Caco-2 (cell line): Measurements from ENCODE around the gene GARIN5A. TPM values are rescaled to one million over a fixed set of nuclear protein-coding genes. Genes with fewer than 3 reads are reported as not detected.
A peak's percentile ranks its signal among the peaks of the same experiment; 100 is the strongest.

Experiments used
- BruUV-seq: library from RNA; stranded (reverse); fragments of 400-500 nt; replicated peaks from 2 replicates; lab custom pipeline; 2021; lab: Mats Ljungman, UMichigan
- CTCF ChIA-PET: fragments of 300-600 bp; sonication (Branson Sonifier 250); formaldehyde crosslinking; loops from one replicate; lab custom pipeline; 2022; ENCODE audit warnings: antibody characterized with exemption; lab: Charles Lee
- POLR2A ChIA-PET: fragments of 300-600 bp; sonication (Branson Sonifier 250); formaldehyde crosslinking; loops from one replicate; lab custom pipeline; 2022; ENCODE audit warnings: antibody characterized with exemption; lab: Charles Lee
- DNase-seq, 2 experiments: peaks; one replicate each; pipeline versions ENCODE4 v3.0.0 to v3.0.0-alpha.2; 2020 to 2022
- H3K27me3 ChIP-seq: replicated peaks from 2 replicates; pipeline ENCODE4 v1.6.0; 2011; ENCODE audit warnings: low read length; ENCODE audit not compliant: control insufficient read depth, insufficient read depth
- H3K36me3 ChIP-seq: 2 replicates; pipeline ENCODE4 v1.5.1; 2011; ENCODE audit warnings: low read length; ENCODE audit not compliant: control insufficient read depth, insufficient read depth
- H3K4me1 ChIP-seq: fragments of 250-450 bp; sonication (Bioruptor Pico); 2 replicates; pipeline ENCODE4 v1.5.1; 2020; ENCODE audit warnings: mild to moderate bottlenecking
- H3K4me3 ChIP-seq: 2 replicates; pipeline ENCODE4 v1.5.1; 2011; ENCODE audit warnings: low read depth, mild to moderate bottlenecking, control low read depth, low read length
- H3K9me3 ChIP-seq: fragments of 250-450 bp; sonication (Bioruptor Pico); 2 replicates; pipeline ENCODE4 v1.5.1; 2020; ENCODE audit warnings: mild to moderate bottlenecking, moderate library complexity
- H3K27ac Mint-ChIP-seq: one replicate; pipeline ENCODE4 v1.8.0; 2022; ENCODE audit warnings: mixed read lengths; ENCODE audit not compliant: unreplicated experiment
- H3K27me3 Mint-ChIP-seq: one replicate; pipeline ENCODE4 v1.8.0; 2022; ENCODE audit warnings: mixed read lengths; ENCODE audit not compliant: insufficient read depth, unreplicated experiment
- H3K36me3 Mint-ChIP-seq: one replicate; pipeline ENCODE4 v1.8.0; 2022; ENCODE audit warnings: mild to moderate bottlenecking, mixed read lengths; ENCODE audit not compliant: insufficient read depth, unreplicated experiment
- H3K4me1 Mint-ChIP-seq: one replicate; pipeline ENCODE4 v1.8.0; 2022; ENCODE audit warnings: low read depth, mixed read lengths; ENCODE audit not compliant: unreplicated experiment
- H3K4me3 Mint-ChIP-seq: one replicate; pipeline ENCODE4 v1.8.0; 2022; ENCODE audit warnings: mild to moderate bottlenecking, moderate library complexity, mixed read lengths; ENCODE audit not compliant: unreplicated experiment
- H3K9me3 Mint-ChIP-seq: one replicate; pipeline ENCODE4 v1.8.0; 2022; ENCODE audit warnings: mixed read lengths; ENCODE audit not compliant: unreplicated experiment
- CTCF ChIP-seq, 2 experiments: fragments of 200-600 bp in 1 of 2; IDR thresholded peaks; 1 replicate in 1 of 2; 2 replicates in 1 of 2; pipeline versions ENCODE4 v1.5.1 to v1.8.0; 2011 to 2022; ENCODE audit warnings: antibody characterized with exemption in 1 of 2, control low read depth in 1 of 2, inconsistent platforms in 1 of 2, low read depth in 1 of 2, low read length in 1 of 2, mild to moderate bottlenecking in 1 of 2, moderate library complexity in 1 of 2; ENCODE audit not compliant: insufficient read depth in 1 of 2, severe bottlenecking in 1 of 2, unreplicated experiment in 1 of 2
- intact Hi-C: fragments of 100-400 bp; cut with micrococcal nuclease; formaldehyde crosslinking; loops from one replicate; pipeline ENCODE4 v1.10.0; 2022; ENCODE audit not compliant: unreplicated experiment
- total RNA-seq: library from RNA; stranded (reverse); gene quantifications from 2 replicates; pipeline ENCODE4 v1.2.3, GENCODE V29; 2022

Gene GARIN5A
- total RNA-seq, 1 experiment from 2014 or later: 1.4 TPM

GRCh38 chr19:50459638-50460037 is 17.0 kb downstream of the GARIN5A start:
- peak overlapping the region; percentile 48 for H3K27ac Mint-ChIP-seq
- H3K4me3 Mint-ChIP-seq: peak overlapping the region; percentile 28
- Histone ChIP-seq H3K4me1 (peaks cover 21% of the 10 kb centered on the region), H3K36me3 (no peaks in the 10 kb centered on the region), H3K27me3 (no peaks in the 10 kb centered on the region), H3K4me3 (no peak overlapping the region), H3K9me3 (no peaks in the 10 kb centered on the region)
- H3K9me3 Mint-ChIP-seq: peaks cover 19% of the 10 kb centered on the region
- TF ChIP-seq CTCF (IDR thresholded peaks at IDR 0.05; ENCODE audit: insufficient read depth in 1 of 2, low read depth in 1 of 2, low read length in 1 of 2, severe bottlenecking in 1 of 2, unreplicated experiment in 1 of 2): no peak
- BruUV-seq: no TSS peak
- no peaks in the 10 kb centered on the region for H3K27me3 Mint-ChIP-seq
- POLR2A ChIA-PET: no interaction called here
- no peak for DNase-seq
- no peaks in the 10 kb centered on the region for H3K36me3 Mint-ChIP-seq
- intact Hi-C loops: loop anchor here (1.0 to 2.0 kb wide), 3 partner anchors 45 to 102 kb away; partner anchors contain the start of gene NR1H2
- peaks cover 7% of the 10 kb centered on the region for H3K4me1 Mint-ChIP-seq
- CTCF ChIA-PET: interaction anchor here (0.7 to 1.2 kb wide), 2 partner anchors 36 to 84 kb away, joined by 4 to 7 read pairs; partner anchors contain the start of gene NR1H2

- Mint-ChIP-seq H3K27ac (no peak overlapping the region), H3K36me3 (no peaks in the 10 kb centered on the region), H3K27me3 (no peaks in the 10 kb centered on the region), H3K4me3 (no peak overlapping the region), H3K9me3 (peaks cover 19% of the 10 kb centered on the region), H3K4me1 (peaks cover 7% of the 10 kb centered on the region)
- DNase-seq: no peak
- Histone ChIP-seq H3K36me3 (no peaks in the 10 kb centered on the region), H3K4me1 (peaks cover 21% of the 10 kb centered on the region), H3K9me3 (no peaks in the 10 kb centered on the region), H3K27me3 (no peaks in the 10 kb centered on the region), H3K4me3 (no peak overlapping the region)
- BruUV-seq: no TSS peak
- intact Hi-C loops: no loop called here
- ChIA-PET CTCF (interaction anchor here (0.7 kb wide), 1 partner anchor 35 kb away, joined by 4 read pairs; no protein-coding TSS in a partner anchor), POLR2A (no interaction called here)
- TF ChIP-seq CTCF (IDR thresholded peaks at IDR 0.05; ENCODE audit: insufficient read depth in 1 of 2, low read depth in 1 of 2, low read length in 1 of 2, severe bottlenecking in 1 of 2, unreplicated experiment in 1 of 2): no peak
Observed at GRCh38 chr19:50459067-50459456, 17.6 kb downstream of the GARIN5A start.

- no peaks in the 10 kb centered on the region for H3K36me3 ChIP-seq
- Mint-ChIP-seq H3K9me3 (peaks cover 19% of the 10 kb centered on the region), H3K27ac (peak overlapping the region; percentile 26), H3K36me3 (no peaks in the 10 kb centered on the region), H3K4me1 (peaks cover 7% of the 10 kb centered on the region), H3K27me3 (no peaks in the 10 kb centered on the region), H3K4me3 (no peak overlapping the region)
- ChIA-PET POLR2A (no interaction called here), CTCF (interaction anchor here (0.7 kb wide), 1 partner anchor 35 kb away, joined by 4 read pairs; no protein-coding TSS in a partner anchor)
- intact Hi-C loops: no loop called here
- DNase-seq: no peak
- H3K27me3 ChIP-seq: no peaks in the 10 kb centered on the region
- no peak for TF ChIP-seq CTCF (IDR thresholded peaks at IDR 0.05; ENCODE audit: insufficient read depth in 1 of 2, low read depth in 1 of 2, low read length in 1 of 2, severe bottlenecking in 1 of 2, unreplicated experiment in 1 of 2)
- peaks cover 21% of the 10 kb centered on the region for H3K4me1 ChIP-seq
- H3K9me3 ChIP-seq: no peaks in the 10 kb centered on the region
- no peak overlapping the region for H3K4me3 ChIP-seq
- BruUV-seq: no TSS peak
Observed at GRCh38 chr19:50458396-50459066, 18.1 kb downstream of the GARIN5A start.
